Kidney (tissue), 14 donors: ENCODE data around the gene WFIKKN2. TPM values are rescaled to one million over a fixed set of nuclear protein-coding genes. Genes with fewer than 3 reads are reported as not detected.

ENCODE experiments used
- DNase-seq, 5 donors: peaks; one replicate each; pipeline ENCODE4 v3.0.0-alpha.2; 2013 to 2020
- FAIRE-seq: peaks from 2 replicates; lab custom pipeline; 2012; peaks lifted over from hg19 to GRCh38; lab: Jason Lieb, UNC
- H3K27ac ChIP-seq, 2 donors: one replicate each; pipeline ENCODE4 v1.7.0; 2013; ENCODE audit warnings: low read depth in 2 of 2, low read length in 2 of 2, inconsistent platforms in 1 of 2
- H3K27me3 ChIP-seq: one replicate; pipeline ENCODE4 v1.7.1; 2013; ENCODE audit warnings: low read length, inconsistent platforms; ENCODE audit not compliant: control insufficient read depth, insufficient read depth
- H3K36me3 ChIP-seq, 3 donors: one replicate each; pipeline versions ENCODE4 v1.7.0 to v1.7.1; 2013; ENCODE audit warnings: low read length in 3 of 3, control low read depth in 1 of 3, inconsistent platforms in 1 of 3; ENCODE audit not compliant: insufficient read depth in 3 of 3, control insufficient read depth in 2 of 3
- H3K4me1 ChIP-seq, 3 donors: one replicate each; pipeline versions ENCODE4 v1.7.0 to v1.7.1; 2013; ENCODE audit warnings: low read length in 3 of 3, inconsistent platforms in 1 of 3, low read depth in 1 of 3; ENCODE audit not compliant: control insufficient read depth in 2 of 3, insufficient read depth in 2 of 3
- H3K4me3 ChIP-seq, 3 donors: one replicate each; pipeline versions ENCODE4 v1.7.0 to v1.8.1; 2013; ENCODE audit warnings: low read length in 3 of 3, control low read depth in 1 of 3, inconsistent platforms in 1 of 3
- H3K9ac ChIP-seq, 3 donors: one replicate each; pipeline versions ENCODE4 v1.7.0 to v1.7.1; 2013; ENCODE audit warnings: low read length in 3 of 3, control low read depth in 1 of 3, inconsistent platforms in 1 of 3
- H3K9me3 ChIP-seq, 3 donors: one replicate each; pipeline versions ENCODE4 v1.7.0 to v1.7.1; 2013; ENCODE audit warnings: low read length in 3 of 3, control low read depth in 1 of 3, inconsistent platforms in 1 of 3; ENCODE audit not compliant: control insufficient read depth in 2 of 3, insufficient read depth in 1 of 3
- intact Hi-C: fragments of 100-400 bp; cut with DNase I; formaldehyde crosslinking; loops from one replicate; pipeline ENCODE4 v1.11.1; 2022
- polyA plus RNA-seq: library from polyadenylated mRNA; stranded (reverse); fragments of 350-450 nt; fragmentation: Illumina TruSeq; extraction: RNeasy Lipid Tissue Mini Kit (QIAGEN cat#74804); gene quantifications from one replicate; pipeline ENCODE4 v1.2.3, GENCODE V29; 2014; ENCODE audit warnings: low read depth, low replicate concordance; ENCODE audit not compliant: insufficient read depth
- total RNA-seq: library from RNA; stranded (reverse); fragmentation: NEBNext Ultra II Directional; extraction: Animal tissue kit (Norgen Biotek cat#: 25700); gene quantifications from one replicate; pipeline ENCODE4 v1.2.1, GENCODE V29; 2021
- TF ChIP-seq, protein P1 (sequence below): IDR thresholded peaks from 3 replicates; pipeline ENCODE4 v1.5.1; 2012; ENCODE audit warnings: mild to moderate bottlenecking, moderate library complexity, borderline replicate concordance; ENCODE audit not compliant: insufficient read depth; ENCODE audit errors: extremely low read depth
- donor health status: control.
- donor health status: control.
- donor health status: control.
- donor health status: control.
- donor health status: control.
- donor health status: DM: yes; HTN: yes; CAD: no.
- donor health status: Normal renal cell carcinoma (clear cell type).

The WFIKKN2 gene
- total and polyA plus RNA-seq, 2 donors from 2014 or later: 0.09 TPM; not detected in 1

DNA sequence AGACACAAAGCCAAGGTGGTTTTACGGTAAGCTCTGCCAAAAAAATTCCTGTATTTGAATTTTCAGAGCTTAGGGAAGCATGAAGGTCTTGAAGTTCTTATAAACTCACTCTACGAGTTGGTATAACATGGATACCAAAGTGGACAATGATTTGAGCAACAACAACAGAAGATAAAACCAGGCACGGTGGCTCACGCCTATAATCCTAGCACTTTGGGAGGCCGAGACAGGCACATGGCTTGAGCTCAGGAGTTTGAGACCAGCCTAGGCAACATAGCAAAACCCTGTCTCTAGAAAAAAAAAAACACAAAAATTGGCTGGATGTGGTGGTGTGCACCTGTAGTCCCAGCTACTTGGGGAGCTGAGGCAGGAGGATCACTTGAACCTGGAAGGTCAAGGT, 43.7 kb downstream of the WFIKKN2 start:
- TF ChIP-seq, protein P1, sequence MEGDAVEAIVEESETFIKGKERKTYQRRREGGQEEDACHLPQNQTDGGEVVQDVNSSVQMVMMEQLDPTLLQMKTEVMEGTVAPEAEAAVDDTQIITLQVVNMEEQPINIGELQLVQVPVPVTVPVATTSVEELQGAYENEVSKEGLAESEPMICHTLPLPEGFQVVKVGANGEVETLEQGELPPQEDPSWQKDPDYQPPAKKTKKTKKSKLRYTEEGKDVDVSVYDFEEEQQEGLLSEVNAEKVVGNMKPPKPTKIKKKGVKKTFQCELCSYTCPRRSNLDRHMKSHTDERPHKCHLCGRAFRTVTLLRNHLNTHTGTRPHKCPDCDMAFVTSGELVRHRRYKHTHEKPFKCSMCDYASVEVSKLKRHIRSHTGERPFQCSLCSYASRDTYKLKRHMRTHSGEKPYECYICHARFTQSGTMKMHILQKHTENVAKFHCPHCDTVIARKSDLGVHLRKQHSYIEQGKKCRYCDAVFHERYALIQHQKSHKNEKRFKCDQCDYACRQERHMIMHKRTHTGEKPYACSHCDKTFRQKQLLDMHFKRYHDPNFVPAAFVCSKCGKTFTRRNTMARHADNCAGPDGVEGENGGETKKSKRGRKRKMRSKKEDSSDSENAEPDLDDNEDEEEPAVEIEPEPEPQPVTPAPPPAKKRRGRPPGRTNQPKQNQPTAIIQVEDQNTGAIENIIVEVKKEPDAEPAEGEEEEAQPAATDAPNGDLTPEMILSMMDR: no peak
- Histone ChIP-seq H3K27me3 (no peaks in the 10 kb centered on the region), H3K4me3 (no peak overlapping the region), H3K4me1 (peaks cover 0 to 2% (median 0%) of the 10 kb centered on the region in 3 donors), H3K9me3 (no peaks in the 10 kb centered on the region), H3K27ac (no peak overlapping the region), H3K9ac (no peak overlapping the region), H3K36me3 (no peaks in the 10 kb centered on the region)
- intact Hi-C loops: no loop called here
- DNase-seq (no peak), FAIRE-seq (no peak)

DNA sequence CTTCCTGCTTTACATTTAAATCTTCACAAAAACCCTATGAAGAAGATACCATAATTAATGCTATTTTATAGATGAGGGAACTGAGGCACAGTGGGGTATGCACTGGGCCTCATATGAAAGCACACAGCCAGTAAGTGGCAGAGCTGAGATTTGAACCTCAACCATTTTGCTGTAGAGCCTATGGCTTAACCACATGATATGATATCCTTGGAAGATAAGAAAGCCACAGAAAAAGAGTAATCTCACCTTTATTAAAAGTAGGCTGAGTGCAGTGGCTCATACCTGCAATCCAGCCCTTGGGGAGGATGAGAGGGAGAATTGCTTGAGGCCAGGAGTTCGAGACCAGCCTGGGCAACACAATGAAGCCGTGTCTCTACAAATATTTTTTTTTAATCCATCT, 45.8 kb downstream of the WFIKKN2 start:
- TF ChIP-seq, protein P1: no peak
- DNase-seq (no peak), FAIRE-seq (no peak)
- intact Hi-C loops: no loop called here
- no peaks in the 10 kb centered on the region for H3K9me3 ChIP-seq
- no peak overlapping the region for H3K27ac ChIP-seq
- peaks cover 0 to 2% (median 0%) of the 10 kb centered on the region in 3 donors for H3K4me1 ChIP-seq
- H3K36me3 ChIP-seq: no peaks in the 10 kb centered on the region
- no peak overlapping the region for H3K9ac ChIP-seq
- H3K27me3 ChIP-seq: no peaks in the 10 kb centered on the region
- no peak overlapping the region for H3K4me3 ChIP-seq

DNA sequence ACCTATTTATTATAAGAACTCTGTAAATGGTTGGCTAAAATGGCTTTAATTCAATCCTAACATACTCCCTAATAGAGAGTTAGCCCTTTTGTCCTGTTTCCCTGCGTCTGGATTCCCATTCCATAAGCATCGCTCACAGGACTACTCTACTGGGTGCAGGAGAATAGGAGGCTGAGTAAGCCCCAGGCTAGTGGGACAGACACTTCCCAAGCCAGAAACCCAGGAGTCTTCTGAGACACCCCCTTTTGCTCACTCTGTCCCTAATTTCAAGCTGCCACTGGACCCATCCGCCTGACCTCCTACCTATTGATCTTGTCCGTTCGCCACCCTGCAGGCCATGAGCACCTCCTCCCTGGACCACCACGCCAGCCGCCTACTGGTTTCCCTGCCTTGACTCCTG, 47.5 kb downstream of the WFIKKN2 start:
- Histone ChIP-seq H3K9me3 (no peaks in the 10 kb centered on the region), H3K4me1 (peaks cover 0 to 6% (median under 1%) of the 10 kb centered on the region in 3 donors), H3K27me3 (no peaks in the 10 kb centered on the region), H3K27ac (no peak overlapping the region), H3K36me3 (no peaks in the 10 kb centered on the region), H3K9ac (no peak overlapping the region), H3K4me3 (no peak overlapping the region)
- TF ChIP-seq, protein P1: no peak
- intact Hi-C loops: no loop called here
- FAIRE-seq: no peak
- DNase-seq: no peak

DNA sequence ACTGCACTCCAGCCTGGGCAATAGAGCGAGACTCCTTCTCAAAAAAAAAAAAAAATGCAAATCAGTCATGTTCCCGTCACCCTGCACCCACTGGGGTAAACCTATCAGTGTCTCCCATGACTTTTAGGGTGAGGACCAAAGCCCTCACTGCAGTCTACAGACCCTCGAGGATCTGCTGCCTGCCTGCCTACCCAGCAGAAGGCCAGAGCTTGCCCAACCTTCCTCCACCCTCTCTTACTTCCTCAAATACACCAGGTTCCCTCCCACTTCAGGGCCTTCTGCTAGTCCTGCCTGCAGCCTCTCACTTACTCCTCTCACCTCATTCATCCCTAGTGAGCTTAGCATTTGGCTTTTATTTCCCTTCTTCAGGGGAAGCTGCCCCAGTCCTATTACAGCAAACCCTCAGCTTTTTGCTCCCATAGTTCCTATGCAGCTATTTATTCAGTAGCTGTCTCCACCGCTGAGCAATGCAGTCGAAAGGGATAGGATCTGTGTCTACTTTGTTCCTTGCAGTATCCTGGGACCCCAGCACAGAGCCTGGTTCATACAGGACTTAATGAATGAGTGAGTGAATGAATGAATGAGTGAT, 48.6 kb downstream of the WFIKKN2 start:
- Histone ChIP-seq H3K4me3 (no peak overlapping the region), H3K4me1 (peaks cover 0 to 9% (median 0%) of the 10 kb centered on the region in 3 donors), H3K27ac (no peak overlapping the region), H3K36me3 (no peaks in the 10 kb centered on the region), H3K9ac (no peak overlapping the region), H3K9me3 (no peaks in the 10 kb centered on the region), H3K27me3 (no peaks in the 10 kb centered on the region)
- no peak for DNase-seq
- FAIRE-seq: no peak
- TF ChIP-seq, protein P1: no peak
- intact Hi-C loops: no loop called here
